NCI-H446 (cell line): ENCODE measurements around the gene STPG4.
"Not testable (repeated sequence)": the region's sequence is repeated elsewhere in the genome, so short reads cannot be mapped to it uniquely, and the experiment has no call there.

Experiments
- DNase-seq, 2 experiments: peaks; one replicate each; lab custom pipeline; 2025; lab: John Stamatoyannopoulos, UW

STPG4 gene

GRCh38 chr2:47126783-47127182 lies 28.3 kb downstream of the STPG4 start:
- DNase-seq = no peak

- DNase-seq = not testable (repeated sequence)
Observed at GRCh38 chr2:47124740-47125139, 30.4 kb downstream of the STPG4 start.

GRCh38 chr2:47120424-47120823 lies 34.7 kb downstream of the STPG4 start:
- not testable (repeated sequence) for DNase-seq

- DNase-seq = no peak
Observed at GRCh38 chr2:47119001-47119400, 36.1 kb downstream of the STPG4 start.

- no peak for DNase-seq
Observed at GRCh38 chr2:47118581-47118980, 36.5 kb downstream of the STPG4 start.

- no peak for DNase-seq
Observed at GRCh38 chr2:47112665-47113435, 42.3 kb downstream of the STPG4 start.

- no peak for DNase-seq
Observed at GRCh38 chr2:47109680-47110079, 45.4 kb downstream of the STPG4 start.

GRCh38 chr2:47109007-47109375 lies 46.1 kb downstream of the STPG4 start:
- no peak for DNase-seq

GRCh38 chr2:47108267-47109006 lies 46.7 kb downstream of the STPG4 start:
- DNase-seq = not testable (repeated sequence)

- DNase-seq = not testable (repeated sequence)
Observed at GRCh38 chr2:47107201-47107600, 47.9 kb downstream of the STPG4 start.

GRCh38 chr2:47106231-47106630 lies 48.9 kb downstream of the STPG4 start:
- not testable (repeated sequence) for DNase-seq

GRCh38 chr2:47099712-47100111 lies 55.4 kb downstream of the STPG4 start:
- not testable (repeated sequence) for DNase-seq

GRCh38 chr2:47098953-47099352 lies 56.2 kb downstream of the STPG4 start:
- no peak for DNase-seq

GRCh38 chr2:47097563-47097962 lies 57.5 kb downstream of the STPG4 start:
- DNase-seq = no peak

GRCh38 chr2:47096451-47096850 lies 58.7 kb downstream of the STPG4 start:
- no peak for DNase-seq

- no peak for DNase-seq
Observed at GRCh38 chr2:47095349-47096020, 59.6 kb downstream of the STPG4 start.

- no peak for DNase-seq
Observed at GRCh38 chr2:47094511-47095142, 60.5 kb downstream of the STPG4 start.

- DNase-seq = no peak
Observed at GRCh38 chr2:47093626-47094025, 61.5 kb downstream of the STPG4 start.

- no peak for DNase-seq
Observed at GRCh38 chr2:47092465-47092864, 62.6 kb downstream of the STPG4 start.

- DNase-seq = no peak
Observed at GRCh38 chr2:47091118-47091517, 64.0 kb downstream of the STPG4 start.

- DNase-seq = no peak
Observed at GRCh38 chr2:47089083-47089464, 66.0 kb downstream of the STPG4 start.

GRCh38 chr2:47088371-47089082 lies 66.6 kb downstream of the STPG4 start:
- no peak for DNase-seq
